HepG2 (cell line): ENCODE data around the gene RYK. TPM values are rescaled to one million over a fixed set of nuclear protein-coding genes. Genes with fewer than 3 reads are reported as not detected.

ENCODE experiments used
- CENPT ChIP-seq: sonication (generic); formaldehyde crosslinking; IDR thresholded peaks from 2 replicates; pipeline ENCODE4 v1.8.0; 2022; ENCODE audit warnings: low read depth, mild to moderate bottlenecking, moderate library complexity, missing genetic modification reagents
- DNMT1 ChIP-seq: sonication (generic); formaldehyde crosslinking; IDR thresholded peaks from 2 replicates; pipeline ENCODE4 v1.5.1; 2020; ENCODE audit warnings: mild to moderate bottlenecking, missing genetic modification reagents
- DPF2 ChIP-seq: sonication (generic); formaldehyde crosslinking; IDR thresholded peaks from 2 replicates; pipeline ENCODE4 v1.4.0; 2020; ENCODE audit warnings: mild to moderate bottlenecking, low read depth, missing genetic modification reagents, borderline replicate concordance
- ELF1 ChIP-seq: sonication (generic); formaldehyde crosslinking; IDR thresholded peaks from 2 replicates; pipeline ENCODE4 v1.4.0; 2020; ENCODE audit warnings: missing genetic modification reagents
- ELF3 ChIP-seq: IDR thresholded peaks from 2 replicates; pipeline ENCODE4 v1.6.1; 2016; ENCODE audit warnings: missing genetic modification reagents, missing compliant biosample characterization
- FOSL2 ChIP-seq: sonication (generic); formaldehyde crosslinking; IDR thresholded peaks from 2 replicates; pipeline ENCODE4 v1.4.0; 2020; ENCODE audit warnings: missing genetic modification reagents
- HNF4A ChIP-seq: sonication (generic); formaldehyde crosslinking; IDR thresholded peaks from 2 replicates; pipeline ENCODE4 v1.4.0; 2020; ENCODE audit warnings: missing genetic modification reagents
- HOMEZ ChIP-seq: IDR thresholded peaks from 2 replicates; pipeline ENCODE4 v1.6.1; 2016; ENCODE audit warnings: low read depth
- PBX2 ChIP-seq: IDR thresholded peaks from 2 replicates; pipeline ENCODE4 v1.6.1; 2016; ENCODE audit warnings: control low read depth
- TGIF2 ChIP-seq: IDR thresholded peaks from 2 replicates; pipeline ENCODE4 v1.6.1; 2016; ENCODE audit warnings: control low read depth, missing compliant biosample characterization
- ZFP1 ChIP-seq: IDR thresholded peaks from 2 replicates; pipeline ENCODE4 v1.6.1; 2016
- ZFP36 ChIP-seq: fragments of 150-350 bp; IDR thresholded peaks from 2 replicates; pipeline ENCODE4 v1.6.1; 2018; ENCODE audit warnings: borderline replicate concordance, low read length, low read depth; ENCODE audit not compliant: partially characterized antibody
- ZNF225 ChIP-seq: sonication (generic); formaldehyde crosslinking; IDR thresholded peaks from 2 replicates; pipeline ENCODE4 v1.4.0; 2020; ENCODE audit warnings: mild to moderate bottlenecking, missing genetic modification reagents
- ZNF326 ChIP-seq: sonication (generic); formaldehyde crosslinking; IDR thresholded peaks from 2 replicates; pipeline ENCODE4 v1.4.0; 2020; ENCODE audit warnings: missing genetic modification reagents, borderline replicate concordance
- ZNF354B ChIP-seq: sonication (generic); formaldehyde crosslinking; IDR thresholded peaks from 2 replicates; pipeline ENCODE4 v1.8.0; 2022; ENCODE audit warnings: mild to moderate bottlenecking, missing genetic modification reagents
- ZNF367 ChIP-seq: sonication (generic); formaldehyde crosslinking; IDR thresholded peaks from 2 replicates; pipeline ENCODE4 v1.4.0; 2020; ENCODE audit warnings: missing genetic modification reagents, borderline replicate concordance
- ZNF660 ChIP-seq: sonication (generic); formaldehyde crosslinking; IDR thresholded peaks from 2 replicates; pipeline ENCODE4 v1.5.1; 2020; ENCODE audit warnings: mild to moderate bottlenecking, low read depth, missing genetic modification reagents, borderline replicate concordance
- ZNF709 ChIP-seq: sonication (generic); formaldehyde crosslinking; IDR thresholded peaks from 2 replicates; pipeline ENCODE4 v1.5.0; 2020; ENCODE audit warnings: mild to moderate bottlenecking, missing genetic modification reagents
- polyA plus RNA-seq, 8 experiments: library from polyadenylated mRNA; depleted of rRNA in 3 of 8; stranded (reverse) in 7 of 8; unstranded in 1 of 8; fragments of >200 nt; fragmentation: Illumina TruSeq in 4 of 8; extraction: Trizol in 4 of 8; gene quantifications; 2 replicates each; pipeline versions ENCODE4 v1.2.1 to v1.2.3, GENCODE V29; 2011 to 2016; ENCODE audit warnings: low read depth in 4 of 8, missing spikeins in 1 of 8, mixed read lengths in 1 of 8; ENCODE audit not compliant: insufficient read depth in 1 of 8
- total RNA-seq, 5 experiments: library from RNA; depleted of rRNA; stranded (reverse); fragments of >200 nt; fragmentation: Illumina TruSeq; extraction: Trizol; gene quantifications; 2 replicates each; pipeline ENCODE4 v1.2.3, GENCODE V29; 2016; ENCODE audit warnings: low read depth in 1 of 5
- TF ChIP-seq, protein P1 (sequence below): sonication (generic); formaldehyde crosslinking; IDR thresholded peaks from 2 replicates; pipeline ENCODE4 v1.4.0; 2020; ENCODE audit warnings: missing genetic modification reagents
- TF ChIP-seq, protein P2 (sequence below), 2 experiments: IDR thresholded peaks; 2 replicates each; pipeline ENCODE4 v1.6.1; 2011 to 2012; ENCODE audit warnings: low read length in 2 of 2, borderline replicate concordance in 1 of 2, low read depth in 1 of 2, mild to moderate bottlenecking in 1 of 2, moderate library complexity in 1 of 2
- TF ChIP-seq, protein P3 (sequence below): sonication (generic); formaldehyde crosslinking; conservative IDR thresholded peaks from 2 replicates; pipeline ENCODE4 v1.8.0; 2022; ENCODE audit warnings: missing genetic modification reagents

Gene RYK
- total and polyA plus RNA-seq, 2 of the 13 experiments (the other 11 are each of a cell fraction or from before 2014, with no cell fraction given), result 35.0 to 66.2 TPM

- TF ChIP-seq ELF1 (peak; percentile 62), ZFP36 (no peak), ZNF367 (CRISPR knock-in tag) (peak; percentile 79; the same call in 1 of the 2 replicates), DNMT1 (no peak), ZNF709 (CRISPR knock-in tag) (no peak; the same call in 1 of the 2 replicates), FOSL2 (CRISPR knock-in tag) (0 out of 2 replicates have a peak, but pooled peaks have one; percentile 25), ZNF225 (CRISPR knock-in tag) (peak; percentile 88), ZNF354B (CRISPR knock-in tag) (no peak), ZFP1 (CRISPR knock-in tag) (no peak), HNF4A (no peak), DPF2 (CRISPR knock-in tag) (no peak), HOMEZ (CRISPR knock-in tag) (no peak), CENPT (CRISPR knock-in tag) (no peak), TGIF2 (0 out of 2 replicates have a peak, but pooled peaks have one; percentile 19), ZNF660 (no peak), PBX2 (CRISPR knock-in tag) (no peak), ELF3 (CRISPR knock-in tag) (no peak; the same call in 1 of the 2 replicates), ZNF326 (CRISPR knock-in tag) (no peak)
- TF ChIP-seq, protein P1, sequence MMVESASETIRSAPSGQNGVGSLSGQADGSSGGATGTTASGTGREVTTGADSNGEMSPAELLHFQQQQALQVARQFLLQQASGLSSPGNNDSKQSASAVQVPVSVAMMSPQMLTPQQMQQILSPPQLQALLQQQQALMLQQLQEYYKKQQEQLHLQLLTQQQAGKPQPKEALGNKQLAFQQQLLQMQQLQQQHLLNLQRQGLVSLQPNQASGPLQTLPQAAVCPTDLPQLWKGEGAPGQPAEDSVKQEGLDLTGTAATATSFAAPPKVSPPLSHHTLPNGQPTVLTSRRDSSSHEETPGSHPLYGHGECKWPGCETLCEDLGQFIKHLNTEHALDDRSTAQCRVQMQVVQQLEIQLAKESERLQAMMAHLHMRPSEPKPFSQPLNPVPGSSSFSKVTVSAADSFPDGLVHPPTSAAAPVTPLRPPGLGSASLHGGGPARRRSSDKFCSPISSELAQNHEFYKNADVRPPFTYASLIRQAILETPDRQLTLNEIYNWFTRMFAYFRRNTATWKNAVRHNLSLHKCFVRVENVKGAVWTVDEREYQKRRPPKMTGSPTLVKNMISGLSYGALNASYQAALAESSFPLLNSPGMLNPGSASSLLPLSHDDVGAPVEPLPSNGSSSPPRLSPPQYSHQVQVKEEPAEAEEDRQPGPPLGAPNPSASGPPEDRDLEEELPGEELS (CRISPR knock-in tag), result peak; percentile 33; the same call in 1 of the 2 replicates
- TF ChIP-seq, protein P2, sequence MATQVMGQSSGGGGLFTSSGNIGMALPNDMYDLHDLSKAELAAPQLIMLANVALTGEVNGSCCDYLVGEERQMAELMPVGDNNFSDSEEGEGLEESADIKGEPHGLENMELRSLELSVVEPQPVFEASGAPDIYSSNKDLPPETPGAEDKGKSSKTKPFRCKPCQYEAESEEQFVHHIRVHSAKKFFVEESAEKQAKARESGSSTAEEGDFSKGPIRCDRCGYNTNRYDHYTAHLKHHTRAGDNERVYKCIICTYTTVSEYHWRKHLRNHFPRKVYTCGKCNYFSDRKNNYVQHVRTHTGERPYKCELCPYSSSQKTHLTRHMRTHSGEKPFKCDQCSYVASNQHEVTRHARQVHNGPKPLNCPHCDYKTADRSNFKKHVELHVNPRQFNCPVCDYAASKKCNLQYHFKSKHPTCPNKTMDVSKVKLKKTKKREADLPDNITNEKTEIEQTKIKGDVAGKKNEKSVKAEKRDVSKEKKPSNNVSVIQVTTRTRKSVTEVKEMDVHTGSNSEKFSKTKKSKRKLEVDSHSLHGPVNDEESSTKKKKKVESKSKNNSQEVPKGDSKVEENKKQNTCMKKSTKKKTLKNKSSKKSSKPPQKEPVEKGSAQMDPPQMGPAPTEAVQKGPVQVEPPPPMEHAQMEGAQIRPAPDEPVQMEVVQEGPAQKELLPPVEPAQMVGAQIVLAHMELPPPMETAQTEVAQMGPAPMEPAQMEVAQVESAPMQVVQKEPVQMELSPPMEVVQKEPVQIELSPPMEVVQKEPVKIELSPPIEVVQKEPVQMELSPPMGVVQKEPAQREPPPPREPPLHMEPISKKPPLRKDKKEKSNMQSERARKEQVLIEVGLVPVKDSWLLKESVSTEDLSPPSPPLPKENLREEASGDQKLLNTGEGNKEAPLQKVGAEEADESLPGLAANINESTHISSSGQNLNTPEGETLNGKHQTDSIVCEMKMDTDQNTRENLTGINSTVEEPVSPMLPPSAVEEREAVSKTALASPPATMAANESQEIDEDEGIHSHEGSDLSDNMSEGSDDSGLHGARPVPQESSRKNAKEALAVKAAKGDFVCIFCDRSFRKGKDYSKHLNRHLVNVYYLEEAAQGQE (IDR thresholded peaks at IDR 0.05; ENCODE audit: borderline replicate concordance in 1 of 2, low read depth in 1 of 2, low read length in 2 of 2), result peak in 1 of 2 experiments; percentile 49; a peak in 1 of 4 replicates
- TF ChIP-seq, protein P3, sequence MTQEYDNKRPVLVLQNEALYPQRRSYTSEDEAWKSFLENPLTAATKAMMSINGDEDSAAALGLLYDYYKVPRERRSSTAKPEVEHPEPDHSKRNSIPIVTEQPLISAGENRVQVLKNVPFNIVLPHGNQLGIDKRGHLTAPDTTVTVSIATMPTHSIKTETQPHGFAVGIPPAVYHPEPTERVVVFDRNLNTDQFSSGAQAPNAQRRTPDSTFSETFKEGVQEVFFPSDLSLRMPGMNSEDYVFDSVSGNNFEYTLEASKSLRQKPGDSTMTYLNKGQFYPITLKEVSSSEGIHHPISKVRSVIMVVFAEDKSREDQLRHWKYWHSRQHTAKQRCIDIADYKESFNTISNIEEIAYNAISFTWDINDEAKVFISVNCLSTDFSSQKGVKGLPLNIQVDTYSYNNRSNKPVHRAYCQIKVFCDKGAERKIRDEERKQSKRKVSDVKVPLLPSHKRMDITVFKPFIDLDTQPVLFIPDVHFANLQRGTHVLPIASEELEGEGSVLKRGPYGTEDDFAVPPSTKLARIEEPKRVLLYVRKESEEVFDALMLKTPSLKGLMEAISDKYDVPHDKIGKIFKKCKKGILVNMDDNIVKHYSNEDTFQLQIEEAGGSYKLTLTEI (CRISPR knock-in tag), result no peak
Measured at GRCh38 chr3:134250717-134251220, at the start of gene RYK (continued).
